Loucy (cell line): ENCODE data around the gene CADM4.

Source experiments
- H2AFZ ChIP-seq: fragments of 200-600 bp; sonication (generic); 2 replicates; pipeline ENCODE4 v1.6.0; 2016; ENCODE audit warnings: antibody characterized with exemption, mild to moderate bottlenecking, low read length, moderate library complexity
- H3F3A ChIP-seq: fragments of 200-600 bp; 2 replicates; pipeline ENCODE4 v1.6.0; 2016; ENCODE audit warnings: antibody characterized with exemption, low read depth, mild to moderate bottlenecking
- H3K27me3 ChIP-seq: fragments of 200-600 bp; sonication (generic); 2 replicates; pipeline ENCODE4 v1.6.1; 2014; ENCODE audit warnings: low read length, mild to moderate bottlenecking; ENCODE audit not compliant: insufficient read depth, poor library complexity, severe bottlenecking
- H3K36me3 ChIP-seq: fragments of 200-600 bp; sonication (generic); 2 replicates; pipeline ENCODE4 v1.6.1; 2016; ENCODE audit warnings: low read length; ENCODE audit not compliant: insufficient read depth
- H3K4me1 ChIP-seq: fragments of 200-600 bp; sonication (generic); 2 replicates; pipeline ENCODE4 v1.5.1; 2014; ENCODE audit warnings: low read length, mild to moderate bottlenecking; ENCODE audit not compliant: insufficient read depth, poor library complexity, severe bottlenecking
- H3K4me2 ChIP-seq: fragments of 200-600 bp; sonication (generic); 2 replicates; pipeline ENCODE4 v1.6.0; 2014; ENCODE audit warnings: antibody characterized with exemption, low read length, low read depth, mild to moderate bottlenecking; ENCODE audit not compliant: poor library complexity, severe bottlenecking
- H3K4me3 ChIP-seq: fragments of 200-600 bp; sonication (generic); 2 replicates; pipeline ENCODE4 v1.5.1; 2014; ENCODE audit warnings: low read length, mild to moderate bottlenecking, mixed read lengths; ENCODE audit not compliant: poor library complexity, severe bottlenecking
- H3K79me2 ChIP-seq: fragments of 200-600 bp; sonication (generic); 2 replicates; pipeline ENCODE4 v1.6.1; 2014; ENCODE audit warnings: low read length; ENCODE audit not compliant: insufficient read depth
- H3K9ac ChIP-seq: fragments of 200-600 bp; sonication (generic); 2 replicates; pipeline ENCODE4 v1.6.0; 2014; ENCODE audit warnings: mild to moderate bottlenecking, low read depth, low read length, moderate library complexity; ENCODE audit not compliant: poor library complexity, severe bottlenecking
- H3K9me2 ChIP-seq: fragments of 200-600 bp; sonication (generic); replicated peaks from 2 replicates; pipeline ENCODE4 v1.6.1; 2016; ENCODE audit warnings: low read depth, low read length, mixed read lengths
- H3K9me3 ChIP-seq: fragments of 200-600 bp; sonication (generic); 2 replicates; pipeline ENCODE4 v1.6.1; 2014; ENCODE audit warnings: mild to moderate bottlenecking, antibody characterized with exemption, low read length, low read depth; ENCODE audit not compliant: insufficient read depth
- H4K20me1 ChIP-seq: fragments of 200-600 bp; sonication (generic); 2 replicates; pipeline ENCODE4 v1.6.0; 2014; ENCODE audit warnings: antibody characterized with exemption, low read length, mild to moderate bottlenecking; ENCODE audit not compliant: insufficient read depth, poor library complexity, severe bottlenecking
- CTCF ChIP-seq: fragments of 200-600 bp; sonication (generic); conservative IDR thresholded peaks from 2 replicates; pipeline ENCODE4 v1.5.1; 2014; ENCODE audit warnings: mild to moderate bottlenecking, antibody characterized with exemption, low read length
- EZH2phosphoT487 ChIP-seq: fragments of 200-600 bp; IDR thresholded peaks from 2 replicates; pipeline ENCODE4 v1.6.1; 2018; ENCODE audit warnings: antibody characterized with exemption, mild to moderate bottlenecking, moderate library complexity, borderline replicate concordance

Gene CADM4

GRCh38 chr19:43658494-43658893 is 18.8 kb upstream of the CADM4 start:
- Histone ChIP-seq H3F3A (no peaks in the 10 kb centered on the region), H3K9ac (no peak overlapping the region), H4K20me1 (no peaks in the 10 kb centered on the region), H3K79me2 (no peaks in the 10 kb centered on the region), H2AFZ (no peak overlapping the region), H3K27me3 (no peaks in the 10 kb centered on the region), H3K9me3 (no peaks in the 10 kb centered on the region), H3K4me2 (no peak overlapping the region), H3K36me3 (no peaks in the 10 kb centered on the region), H3K4me1 (no peaks in the 10 kb centered on the region), H3K9me2 (no peaks in the 10 kb centered on the region), H3K4me3 (no peak overlapping the region)
- TF ChIP-seq CTCF (no peak), EZH2phosphoT487 (no peak)

- H3K4me1 ChIP-seq: no peaks in the 10 kb centered on the region
- H3K27me3 ChIP-seq: no peaks in the 10 kb centered on the region
- H3K9me3 ChIP-seq: no peaks in the 10 kb centered on the region
- no peaks in the 10 kb centered on the region for H3K36me3 ChIP-seq
- no peaks in the 10 kb centered on the region for H3K9me2 ChIP-seq
- TF ChIP-seq EZH2phosphoT487: no peak
- no peak for TF ChIP-seq CTCF
- H3F3A ChIP-seq: no peaks in the 10 kb centered on the region
- H2AFZ ChIP-seq: no peak overlapping the region
- H3K4me2 ChIP-seq: no peak overlapping the region
- no peak overlapping the region for H3K4me3 ChIP-seq
- no peaks in the 10 kb centered on the region for H3K79me2 ChIP-seq
- H3K9ac ChIP-seq: no peak overlapping the region
- H4K20me1 ChIP-seq: no peaks in the 10 kb centered on the region
Observed at GRCh38 chr19:43658001-43658400, 18.4 kb upstream of the CADM4 start.

- H3K27me3 ChIP-seq: no peaks in the 10 kb centered on the region
- no peaks in the 10 kb centered on the region for H3K9me3 ChIP-seq
- H3K4me2 ChIP-seq: no peak overlapping the region
- H3K9ac ChIP-seq: no peak overlapping the region
- H4K20me1 ChIP-seq: no peaks in the 10 kb centered on the region
- H3F3A ChIP-seq: no peaks in the 10 kb centered on the region
- no peak overlapping the region for H3K4me3 ChIP-seq
- no peaks in the 10 kb centered on the region for H3K79me2 ChIP-seq
- H2AFZ ChIP-seq: no peak overlapping the region
- H3K9me2 ChIP-seq: no peaks in the 10 kb centered on the region
- H3K4me1 ChIP-seq: no peaks in the 10 kb centered on the region
- TF ChIP-seq EZH2phosphoT487 (no peak), CTCF (no peak)
- no peaks in the 10 kb centered on the region for H3K36me3 ChIP-seq
Observed at GRCh38 chr19:43656436-43656835, 16.8 kb upstream of the CADM4 start.
